Right lobe of liver (tissue), 6 donors: ENCODE measurements around the gene LRMDA. TPM values are rescaled to one million over a fixed set of nuclear protein-coding genes. Genes with fewer than 3 reads are reported as not detected.
A peak's percentile ranks its signal among the peaks of the same experiment; 100 is the strongest.

ENCODE experiments used
- ATAC-seq, 4 donors: fragments of 200-7000 bp; cut with Tn5 transposase; one replicate each; pipeline ENCODE4 v1.9.1; 2020; ENCODE audit warnings: mild to moderate bottlenecking in 4 of 4, moderate library complexity in 4 of 4
- DNase-seq, 3 donors: peaks; one replicate each; pipeline ENCODE4 v3.0.0-alpha.2; 2020
- H3K27ac ChIP-seq, 3 donors: fragments of 200-600 bp; one replicate each; pipeline ENCODE4 v1.8.0; 2022
- H3K27me3 ChIP-seq, 2 donors: fragments of 200-600 bp; one replicate each; pipeline ENCODE4 v1.8.0; 2022
- H3K36me3 ChIP-seq, 4 donors: fragments of 200-600 bp; sonication (generic) in 1 of 4; one replicate each; pipeline versions ENCODE4 v1.5.1 to v1.8.0; 2017 to 2022; ENCODE audit warnings: control low read depth in 1 of 4
- H3K4me1 ChIP-seq, 4 donors: fragments of 200-600 bp; sonication (generic) in 1 of 4; one replicate each; pipeline versions ENCODE4 v1.5.1 to v1.8.0; 2017 to 2022; ENCODE audit warnings: control low read depth in 1 of 4
- H3K4me3 ChIP-seq, 3 donors: fragments of 200-600 bp; one replicate each; pipeline ENCODE4 v1.8.0; 2022
- H3K9me3 ChIP-seq, 4 donors: fragments of 200-600 bp; sonication (generic) in 1 of 4; one replicate each; pipeline versions ENCODE4 v1.5.1 to v1.8.0; 2017 to 2022; ENCODE audit warnings: control low read depth in 1 of 4
- CTCF ChIP-seq, 4 donors: fragments of 200-600 bp in 3 of 4; fragments of 450-650 bp in 1 of 4; IDR thresholded peaks; one replicate each; pipeline versions ENCODE4 v1.5.1 to v1.8.0; 2016 to 2022; ENCODE audit warnings: antibody characterized with exemption in 4 of 4, mild to moderate bottlenecking in 2 of 4
- POLR2A ChIP-seq: fragments of 450-650 bp; IDR thresholded peaks from one replicate; pipeline ENCODE4 v1.6.1; 2017; ENCODE audit warnings: antibody characterized with exemption, mild to moderate bottlenecking
- WGBS: methylation state at CpG from one replicate; pipeline ENCODE4 v1.1.6; 2018; ENCODE audit warnings: low coverage, low lambda C conversion rate; ENCODE audit not compliant: insufficient coverage; ENCODE audit errors: missing lambda C conversion rate; 5-methylcytosine and 5-hydroxymethylcytosine counted together
- intact Hi-C, 2 donors: fragments of 100-400 bp; cut with DNase I; formaldehyde crosslinking; loops; one replicate each; pipeline versions ENCODE4 v1.11.2 to v1.14.1; 2022
- total RNA-seq, 6 experiments: library from RNA; depleted of rRNA in 2 of 6; stranded (reverse); fragments of >200 nt in 2 of 6; fragmentation: NEBNext Ultra II Directional in 3 of 6; extraction: Animal tissue kit (Norgen Biotek cat#: 25700) in 3 of 6; gene quantifications; one replicate each; pipeline versions ENCODE4 v1.1.0 to v1.2.4, GENCODE V29; 2016 to 2023
- donor health status: DM: no; HTN: yes; CAD: no.
- donor health status: DM: no; HTN: no; CAD: no.
- donor health status: DM: no; HTN: no; CAD: no.
- donor health status: DM: no; HTN: yes; CAD: no.
- donor health status: DM: no; HTN: yes; CAD: no.

LRMDA gene
- total RNA-seq, 6 experiments from 2014 or later = 9.9 to 19.9 (median 16.3) TPM

GRCh38 chr10:75598998-75599397 is 167.6 kb downstream of the LRMDA start:
- no peak for DNase-seq
- Histone ChIP-seq H3K27ac (no peak overlapping the region), H3K27me3 (no peaks in the 10 kb centered on the region), H3K36me3 (no peaks in the 10 kb centered on the region), H3K9me3 (no peaks in the 10 kb centered on the region), H3K4me3 (no peak overlapping the region), H3K4me1 (peaks cover 0 to 47% (median 8%) of the 10 kb centered on the region in 4 donors)
- ATAC-seq = no peak
- 97% methylated on average over 4 of the region's 5 CpGs for WGBS
- intact Hi-C loops = loop anchor here in 1 of 2 donors (10.0 kb wide), 1 partner anchor 194 kb away; the partner anchor contains the start of gene ZNF503
- TF ChIP-seq CTCF (IDR thresholded peaks at IDR 0.05) (no peak), POLR2A (no peak)

DNA sequence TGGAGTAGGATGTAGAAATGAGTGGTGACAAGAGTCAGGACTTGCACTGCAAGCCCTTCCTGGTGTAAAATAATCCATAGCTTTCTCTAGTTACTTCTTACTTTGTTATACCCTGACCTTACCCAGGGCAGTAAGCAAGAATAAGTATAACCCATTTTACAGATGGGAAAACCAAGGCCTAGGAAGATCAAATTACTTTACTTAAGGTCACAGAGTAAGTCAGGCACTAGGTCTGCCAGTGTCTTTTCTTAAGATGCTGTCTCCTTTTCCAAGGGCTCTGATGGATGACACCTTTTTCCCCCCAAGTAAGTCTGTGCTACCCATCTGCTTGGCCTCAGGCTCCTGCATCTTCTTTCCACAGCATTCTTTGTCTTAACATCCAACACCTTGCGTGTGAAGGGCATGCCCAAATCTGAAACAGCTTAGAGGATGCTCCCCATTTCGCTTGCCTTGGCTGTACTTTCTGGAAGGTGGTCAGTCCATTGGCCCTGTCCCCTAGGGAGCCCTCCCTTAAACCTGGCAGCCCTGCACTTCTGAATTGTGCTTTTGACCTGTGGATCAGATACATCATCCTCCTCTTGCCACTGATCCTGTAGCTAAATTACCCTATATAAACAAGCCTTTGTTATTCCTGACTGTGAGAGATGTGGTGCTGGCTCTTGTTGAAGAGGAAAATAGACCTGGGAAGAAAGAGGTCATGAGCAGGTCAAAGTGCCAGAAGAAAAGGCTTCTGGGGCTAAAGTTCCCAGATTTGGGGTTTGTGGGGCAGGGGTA is 168.6 kb downstream of the LRMDA start:
- Histone ChIP-seq H3K9me3 (no peaks in the 10 kb centered on the region), H3K27ac (peak overlapping the region in 2 of 3 donors; percentile 50 to 84), H3K27me3 (no peaks in the 10 kb centered on the region), H3K36me3 (no peaks in the 10 kb centered on the region), H3K4me3 (peak overlapping the region in 1 of 3 donors; percentile 4), H3K4me1 (peaks cover 0 to 43% (median 10%) of the 10 kb centered on the region in 4 donors)
- intact Hi-C loops = loop anchor here in 1 of 2 donors (10.0 kb wide), 1 partner anchor 195 kb away; the partner anchor contains the start of gene ZNF503
- DNase-seq (no peak), ATAC-seq (peak; percentile 35 to 83 (median 50))
- TF ChIP-seq POLR2A (no peak), CTCF (IDR thresholded peaks at IDR 0.05) (no peak)
- WGBS = 87% methylated on average over 2 of the region's 2 CpGs

DNA sequence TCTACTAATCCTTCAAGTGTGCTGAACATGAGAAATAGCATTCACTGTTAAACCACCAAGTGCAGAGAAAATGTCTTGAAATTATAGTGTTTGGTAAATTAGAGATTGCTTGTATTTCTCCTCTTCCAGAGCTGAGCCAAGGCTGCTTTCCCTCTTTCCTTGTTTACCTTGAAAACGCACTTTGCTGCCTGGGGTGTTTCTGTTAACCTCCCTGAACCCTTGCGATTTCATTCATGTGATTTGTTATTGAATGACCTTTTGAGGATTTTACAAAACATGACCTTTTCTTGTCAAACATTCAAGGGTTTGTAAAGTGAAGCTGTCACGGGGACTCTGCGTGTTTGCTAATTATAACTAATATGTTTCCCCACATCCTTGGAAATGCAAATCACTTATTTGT is 169.4 kb downstream of the LRMDA start:
- intact Hi-C loops = no loop called here
- peak; percentile 81 to 86 (median 82) for ATAC-seq
- Histone ChIP-seq H3K4me1 (peaks cover 0 to 49% (median 13%) of the 10 kb centered on the region in 4 donors), H3K27me3 (no peaks in the 10 kb centered on the region), H3K4me3 (peak overlapping the region in 1 of 3 donors; percentile 4), H3K27ac (peak overlapping the region; percentile 7 to 84 (median 50)), H3K36me3 (no peaks in the 10 kb centered on the region), H3K9me3 (no peaks in the 10 kb centered on the region)
- TF ChIP-seq POLR2A = no peak
- TF ChIP-seq CTCF (IDR thresholded peaks at IDR 0.05) = no peak
- 22% methylated on average over 4 of the region's 4 CpGs for WGBS
- DNase-seq = peak in 1 of 3 donors; percentile 55

DNA sequence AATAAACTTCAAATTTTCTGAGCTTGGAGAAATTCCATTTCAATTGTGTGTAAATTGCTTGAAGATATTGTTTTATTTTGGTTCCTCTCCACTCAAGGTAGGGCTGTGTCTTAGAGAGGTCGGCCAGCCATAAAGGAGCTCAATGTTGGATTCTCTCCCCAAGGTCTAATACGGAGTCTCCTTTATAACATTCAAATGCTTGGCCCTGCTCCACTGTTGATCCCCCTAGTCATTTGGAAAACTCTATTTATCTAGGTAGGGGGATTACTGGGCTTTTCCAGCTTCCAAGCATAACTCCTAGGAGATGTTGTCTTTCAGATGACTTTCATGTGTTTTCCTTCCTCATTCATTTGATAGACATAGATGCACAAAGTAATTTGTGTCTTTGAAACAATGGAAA is 170.9 kb downstream of the LRMDA start:
- H3K36me3 ChIP-seq = no peaks in the 10 kb centered on the region
- no peak overlapping the region for H3K27ac ChIP-seq
- no peak for TF ChIP-seq CTCF (IDR thresholded peaks at IDR 0.05)
- no peak for TF ChIP-seq POLR2A
- ATAC-seq (no peak), DNase-seq (no peak)
- H3K4me1 ChIP-seq = peaks cover 0 to 51% (median 17%) of the 10 kb centered on the region in 4 donors
- no peak overlapping the region for H3K4me3 ChIP-seq
- intact Hi-C loops = no loop called here
- 95% methylated on average over 2 of the region's 2 CpGs for WGBS
- no peaks in the 10 kb centered on the region for H3K9me3 ChIP-seq
- no peaks in the 10 kb centered on the region for H3K27me3 ChIP-seq
